A549 (cell line): ENCODE data around the gene ABHD2. TPM values are rescaled to one million over a fixed set of nuclear protein-coding genes. Genes with fewer than 3 reads are reported as not detected.

Source experiments
- ATAC-seq, 2 experiments: fragments of 200-7000 bp in 1 of 2; fragments of >200 bp in 1 of 2; cut with Nextera tagmentation in 1 of 2; cut with Tn5 transposase in 1 of 2; 3 replicates each; pipeline versions ENCODE4 v1.8.0 to v1.9.1; 2018 to 2020; ENCODE audit warnings: mild to moderate bottlenecking in 1 of 2, moderate library complexity in 1 of 2
- CTCF ChIA-PET: fragments of 300-600 bp; sonication (Branson Sonifier 250); formaldehyde crosslinking; extraction: SDS; loops from one replicate; lab custom pipeline; 2021; ENCODE audit warnings: antibody characterized with exemption, inconsistent platforms; lab: Yijun Ruan, JAX
- POLR2A ChIA-PET: fragments of 350-600 bp; formaldehyde crosslinking; extraction: SDS; loops from one replicate; lab custom pipeline; 2021; ENCODE audit warnings: antibody characterized with exemption, inconsistent platforms; lab: Yijun Ruan, JAX
- DNase-seq, 2 experiments: peaks; one replicate each; pipeline versions ENCODE4 v3.0.0 to v3.0.0-alpha.2; 2011 to 2016; ENCODE audit warnings: low read depth in 1 of 2, low spot score in 1 of 2
- FAIRE-seq: peaks from 2 replicates; lab custom pipeline; 2011; peaks lifted over from hg19 to GRCh38; lab: Jason Lieb, UNC
- H3K27ac ChIP-seq, 2 experiments: fragments of >200 bp; sonication (Bioruptor Twin); formaldehyde crosslinking; 3 replicates each; pipeline ENCODE4 v1.5.1; 2016 to 2017
- H3K4me1 ChIP-seq: fragments of >200 bp; sonication (Bioruptor Twin); formaldehyde crosslinking; 3 replicates; pipeline ENCODE4 v1.6.1; 2016
- H3K4me2 ChIP-seq: fragments of >200 bp; sonication (Bioruptor Twin); formaldehyde crosslinking; 3 replicates; pipeline ENCODE4 v1.6.1; 2016
- H3K4me3 ChIP-seq: fragments of >200 bp; sonication (Bioruptor Twin); formaldehyde crosslinking; 3 replicates; pipeline ENCODE4 v1.5.1; 2016
- H3K9me3 ChIP-seq: fragments of >200 bp; sonication (Bioruptor Twin); formaldehyde crosslinking; 3 replicates; pipeline ENCODE4 v1.6.1; 2016
- CBX8 ChIP-seq: fragments of 200-600 bp; sonication (generic); IDR thresholded peaks from 2 replicates; pipeline ENCODE4 v1.6.1; 2016
- CEBPB ChIP-seq, 2 experiments: fragments of >200 bp in 1 of 2; sonication (Bioruptor Twin) in 1 of 2; formaldehyde crosslinking in 1 of 2; IDR thresholded peaks; 2 replicates each; pipeline ENCODE4 v1.6.1; 2012 to 2016
- CHD2 ChIP-seq: fragments of 150-350 bp; IDR thresholded peaks from 2 replicates; pipeline ENCODE4 v1.6.1; 2014; ENCODE audit warnings: low read length; ENCODE audit not compliant: partially characterized antibody
- EHF ChIP-seq: fragments of 250-450 bp; sonication (Bioruptor Pico); IDR thresholded peaks from 2 replicates; pipeline ENCODE4 v1.5.0; 2020; ENCODE audit warnings: mild to moderate bottlenecking
- EHMT2 ChIP-seq: fragments of 200-600 bp; sonication (generic); IDR thresholded peaks from 2 replicates; pipeline ENCODE4 v1.6.1; 2016; ENCODE audit warnings: antibody characterized with exemption, low read depth, mild to moderate bottlenecking, moderate library complexity
- EP300 ChIP-seq, 2 experiments: fragments of >200 bp; sonication (Bioruptor Twin); formaldehyde crosslinking; IDR thresholded peaks; 2 replicates in 1 of 2; 3 replicates in 1 of 2; pipeline ENCODE4 v1.6.1; 2016 to 2017
- FOSB ChIP-seq: fragments of 250-450 bp; sonication (Bioruptor Pico); IDR thresholded peaks from 2 replicates; pipeline ENCODE4 v1.5.0; 2020; ENCODE audit warnings: mild to moderate bottlenecking, moderate library complexity
- FOXS1 ChIP-seq: fragments of 250-450 bp; sonication (Bioruptor Pico); IDR thresholded peaks from 2 replicates; pipeline ENCODE4 v1.5.0; 2020; ENCODE audit warnings: mild to moderate bottlenecking, moderate library complexity
- HEYL ChIP-seq: fragments of 250-450 bp; sonication (Bioruptor Pico); IDR thresholded peaks from 2 replicates; pipeline ENCODE4 v1.8.0; 2021; ENCODE audit warnings: mild to moderate bottlenecking, moderate library complexity
- HOXA7 ChIP-seq: fragments of 250-450 bp; sonication (Bioruptor Pico); IDR thresholded peaks from 2 replicates; pipeline ENCODE4 v1.5.0; 2020; ENCODE audit warnings: mild to moderate bottlenecking, moderate library complexity
- JUNB ChIP-seq: fragments of >200 bp; sonication (Bioruptor Twin); formaldehyde crosslinking; IDR thresholded peaks from 2 replicates; pipeline ENCODE4 v1.6.1; 2016
- KDM5A ChIP-seq: fragments of 200-600 bp; sonication (generic); IDR thresholded peaks from 2 replicates; pipeline ENCODE4 v1.6.1; 2016; ENCODE audit warnings: antibody characterized with exemption, mild to moderate bottlenecking
- NPAS2 ChIP-seq: fragments of 250-450 bp; sonication (Bioruptor Pico); IDR thresholded peaks from 2 replicates; pipeline ENCODE4 v1.8.0; 2022; ENCODE audit warnings: mild to moderate bottlenecking, moderate library complexity, borderline replicate concordance
- PHF8 ChIP-seq: fragments of 200-600 bp; sonication (generic); IDR thresholded peaks from 2 replicates; pipeline ENCODE4 v1.6.1; 2016; ENCODE audit warnings: low read depth, mild to moderate bottlenecking, antibody characterized with exemption, moderate library complexity, borderline replicate concordance
- RARB ChIP-seq: fragments of 250-450 bp; sonication (Bioruptor Pico); IDR thresholded peaks from 2 replicates; pipeline ENCODE4 v1.8.0; 2021; ENCODE audit warnings: mild to moderate bottlenecking, moderate library complexity
- SREBF2 ChIP-seq: fragments of 450-650 bp; IDR thresholded peaks from 2 replicates; pipeline ENCODE4 v1.6.1; 2014; ENCODE audit warnings: mild to moderate bottlenecking, moderate library complexity
- ZFP36 ChIP-seq: fragments of 450-650 bp; IDR thresholded peaks from 2 replicates; pipeline ENCODE4 v1.6.1; 2014; ENCODE audit warnings: borderline replicate concordance; ENCODE audit not compliant: partially characterized antibody
- ZNF302 ChIP-seq: fragments of 250-450 bp; sonication (Bioruptor Pico); IDR thresholded peaks from 2 replicates; pipeline ENCODE4 v1.9.0; 2021; ENCODE audit warnings: inconsistent platforms, mild to moderate bottlenecking, moderate library complexity
- WGBS: methylation state at CpG from one replicate; pipeline ENCODE4 v1.1.6; 2017; ENCODE audit errors: missing lambda C conversion rate; 5-methylcytosine and 5-hydroxymethylcytosine counted together
- polyA plus RNA-seq, 4 experiments: library from polyadenylated mRNA; depleted of rRNA in 3 of 4; stranded (reverse); fragments of >200 nt; fragmentation: RNase III in 1 of 4; extraction: RNeasy Plus Mini Kit Qiagen cat#74134 plus additional on column Dnase treatment in 1 of 4; gene quantifications; 2 replicates in 3 of 4; 3 replicates in 1 of 4; pipeline ENCODE4 v1.2.3, GENCODE V29; 2011 to 2017
- TF ChIP-seq, protein P1 (sequence below): IDR thresholded peaks from 2 replicates; pipeline ENCODE4 v1.6.1; 2012
- TF ChIP-seq, protein P2 (sequence below): fragments of 150-350 bp; IDR thresholded peaks from 2 replicates; pipeline ENCODE4 v1.6.1; 2014; ENCODE audit warnings: low read depth, mild to moderate bottlenecking, low read length

ABHD2 gene
- polyA plus RNA-seq, 2 of the 4 experiments (the other 2 are of a cell fraction) = 36.2 to 63.3 TPM

DNA sequence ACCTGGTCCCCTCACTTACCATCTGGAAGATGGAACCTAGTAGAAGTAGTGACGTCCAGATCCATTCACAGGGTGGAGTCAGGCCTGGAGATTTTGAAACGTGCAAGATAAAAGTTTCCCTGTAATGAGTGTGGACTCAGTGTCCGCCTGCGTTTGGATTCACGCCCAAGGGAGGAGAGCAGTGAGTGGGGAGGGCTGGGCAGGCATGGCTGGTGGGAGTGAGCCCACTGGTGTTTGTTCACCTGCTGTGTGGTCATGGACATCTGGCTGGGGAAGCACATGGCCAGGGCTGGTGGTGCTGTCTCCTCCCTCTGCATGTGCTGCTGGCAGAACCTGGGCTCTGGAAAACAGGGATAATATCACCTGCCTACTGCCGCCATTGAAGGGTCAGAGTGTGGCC lies 96.1 kb downstream of the ABHD2 start (continued):
- TF ChIP-seq, protein P1, sequence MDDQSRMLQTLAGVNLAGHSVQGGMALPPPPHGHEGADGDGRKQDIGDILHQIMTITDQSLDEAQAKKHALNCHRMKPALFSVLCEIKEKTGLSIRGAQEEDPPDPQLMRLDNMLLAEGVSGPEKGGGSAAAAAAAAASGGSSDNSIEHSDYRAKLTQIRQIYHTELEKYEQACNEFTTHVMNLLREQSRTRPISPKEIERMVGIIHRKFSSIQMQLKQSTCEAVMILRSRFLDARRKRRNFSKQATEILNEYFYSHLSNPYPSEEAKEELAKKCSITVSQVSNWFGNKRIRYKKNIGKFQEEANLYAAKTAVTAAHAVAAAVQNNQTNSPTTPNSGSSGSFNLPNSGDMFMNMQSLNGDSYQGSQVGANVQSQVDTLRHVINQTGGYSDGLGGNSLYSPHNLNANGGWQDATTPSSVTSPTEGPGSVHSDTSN = no peak
- TF ChIP-seq CEBPB (IDR thresholded peaks at IDR 0.05) (no peak), SREBF2 (no peak)

DNA sequence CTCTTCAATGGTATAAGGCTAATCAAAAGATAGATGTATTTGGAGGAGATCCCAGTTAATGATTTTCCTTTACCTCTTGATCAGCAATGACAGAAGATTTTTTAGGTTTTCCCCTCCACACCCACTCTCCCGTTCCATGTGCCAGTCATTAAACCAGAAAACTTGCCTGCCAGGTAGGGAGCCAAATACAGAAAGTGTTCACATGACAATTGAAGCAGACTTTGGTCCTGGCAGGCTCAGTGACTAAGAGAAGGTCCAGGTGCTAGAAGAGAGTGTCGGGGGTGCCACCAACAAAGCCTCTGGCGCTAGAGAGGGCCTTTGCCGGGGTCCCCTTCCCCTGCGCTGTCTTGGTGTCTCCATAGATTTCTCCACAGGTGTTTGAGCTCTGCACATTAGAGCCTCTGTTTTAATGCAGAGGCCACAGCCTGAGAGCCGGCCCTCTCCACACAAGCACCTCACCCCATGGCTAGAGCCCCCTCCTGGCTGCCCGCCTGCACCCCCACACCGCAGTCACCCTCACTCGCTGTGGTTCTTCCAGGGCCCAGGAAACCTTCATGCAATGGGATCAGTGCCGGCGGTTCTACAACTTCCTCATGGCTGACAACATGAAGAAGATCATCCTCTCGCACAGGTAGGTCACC lies 96.8 kb downstream of the ABHD2 start:
- DNase-seq = no peak
- POLR2A ChIA-PET = interaction anchor here (0.6 kb wide), 1 partner anchor 113 kb away, joined by 5 read pairs; no protein-coding TSS in a partner anchor
- no peaks in the 10 kb centered on the region for H3K9me3 ChIP-seq
- CTCF ChIA-PET = interaction anchor here (0.7 to 15.6 kb wide), 5 partner anchors 8 to 128 kb away, joined by 4 to 141 read pairs (median 17); no protein-coding TSS in a partner anchor
- no peaks in the 10 kb centered on the region for H3K4me1 ChIP-seq
- 97% methylated on average over 12 of the region's 12 CpGs for WGBS
- no peak overlapping the region for H3K4me3 ChIP-seq
- no peak for FAIRE-seq
- H3K4me2 ChIP-seq = no peak overlapping the region
- no peak overlapping the region for H3K27ac ChIP-seq
- no peak; a peak in 1 of 6 replicates for ATAC-seq
- no peak for TF ChIP-seq HOXA7 (CRISPR knock-in tag)
- no peak for TF ChIP-seq ZNF302 (CRISPR knock-in tag)
- no peak for TF ChIP-seq JUNB
- no peak for TF ChIP-seq FOSB
- no peak for TF ChIP-seq PHF8
- TF ChIP-seq, protein P2, sequence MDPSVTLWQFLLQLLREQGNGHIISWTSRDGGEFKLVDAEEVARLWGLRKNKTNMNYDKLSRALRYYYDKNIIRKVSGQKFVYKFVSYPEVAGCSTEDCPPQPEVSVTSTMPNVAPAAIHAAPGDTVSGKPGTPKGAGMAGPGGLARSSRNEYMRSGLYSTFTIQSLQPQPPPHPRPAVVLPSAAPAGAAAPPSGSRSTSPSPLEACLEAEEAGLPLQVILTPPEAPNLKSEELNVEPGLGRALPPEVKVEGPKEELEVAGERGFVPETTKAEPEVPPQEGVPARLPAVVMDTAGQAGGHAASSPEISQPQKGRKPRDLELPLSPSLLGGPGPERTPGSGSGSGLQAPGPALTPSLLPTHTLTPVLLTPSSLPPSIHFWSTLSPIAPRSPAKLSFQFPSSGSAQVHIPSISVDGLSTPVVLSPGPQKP = no peak
- no peak for TF ChIP-seq EP300 (IDR thresholded peaks at IDR 0.05)
- TF ChIP-seq CHD2 = no peak
- TF ChIP-seq FOXS1 = no peak
- no peak for TF ChIP-seq SREBF2
- no peak for TF ChIP-seq NPAS2 (CRISPR knock-in tag)
- TF ChIP-seq RARB (CRISPR knock-in tag) = no peak
- TF ChIP-seq HEYL (CRISPR knock-in tag) = no peak
- TF ChIP-seq KDM5A = no peak
- no peak for TF ChIP-seq EHF (CRISPR knock-in tag)
- TF ChIP-seq CBX8 = no peak

DNA sequence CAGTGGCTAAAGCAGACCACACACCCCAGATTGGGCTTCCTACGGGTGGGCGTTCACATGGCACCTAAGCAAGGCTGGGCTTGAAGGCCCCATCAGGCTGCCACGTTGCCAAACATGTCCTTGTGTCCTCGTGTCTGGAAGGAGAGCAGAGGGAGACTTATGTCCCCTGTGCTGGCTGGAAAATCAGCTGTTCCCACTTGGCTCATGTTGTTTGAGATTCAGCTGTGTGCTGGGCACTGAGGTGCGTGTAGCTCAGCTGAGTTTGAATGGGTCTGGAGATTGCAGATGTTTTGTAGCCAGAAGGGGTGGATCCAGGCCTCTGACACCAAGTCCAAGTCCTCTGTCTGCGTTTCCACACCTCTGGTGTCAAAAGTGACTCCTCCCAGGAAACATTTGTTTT lies 98.5 kb downstream of the ABHD2 start:
- CTCF ChIA-PET = interaction anchor here (1.8 to 15.6 kb wide), 7 partner anchors 10 to 289 kb away, joined by 5 to 141 read pairs (median 9); no protein-coding TSS in a partner anchor

More for the DNA sequence above, 98.5 kb downstream of the ABHD2 start:
- Histone ChIP-seq H3K4me1 (no peaks in the 10 kb centered on the region), H3K9me3 (no peaks in the 10 kb centered on the region), H3K4me2 (no peak overlapping the region), H3K4me3 (no peak overlapping the region), H3K27ac (no peak overlapping the region)
- TF ChIP-seq ZFP36 (no peak), FOSB (no peak), KDM5A (no peak), CHD2 (no peak), EHMT2 (no peak), HOXA7 (CRISPR knock-in tag) (no peak)
- no peak for DNase-seq
- WGBS = 85% methylated on average over 6 of the region's 6 CpGs
- FAIRE-seq = no peak
- ATAC-seq = no peak
- POLR2A ChIA-PET = no interaction called here
